SK-N-SH (cell line): ENCODE measurements around the gene TUFM. TPM values are rescaled to one million over a fixed set of nuclear protein-coding genes. Genes with fewer than 3 reads are reported as not detected.

Source experiments
- CTCF ChIA-PET: fragments of 300-600, 350-600 bp; formaldehyde crosslinking; extraction: SDS; loops from one replicate; lab custom pipeline; 2021; lab: Yijun Ruan, JAX
- POLR2A ChIA-PET: fragments of 350-600 bp; sonication (Branson Sonifier 250); formaldehyde crosslinking; extraction: SDS; loops from one replicate; lab custom pipeline; 2020; ENCODE audit warnings: antibody characterized with exemption, inconsistent platforms; lab: Yijun Ruan, JAX
- DNase-seq: peaks from one replicate; pipeline ENCODE4 v3.0.0; 2012
- H2AFZ ChIP-seq: fragments of 200-600 bp; sonication (generic); 2 replicates; pipeline ENCODE4 v1.8.1; 2016; ENCODE audit warnings: antibody characterized with exemption, mild to moderate bottlenecking, low read depth
- H3F3A ChIP-seq: fragments of 200-600 bp; sonication (generic); replicated peaks from 2 replicates; pipeline ENCODE3; 2016; ENCODE audit warnings: antibody characterized with exemption, mild to moderate bottlenecking; ENCODE audit not compliant: insufficient read depth
- H3K27ac ChIP-seq, 2 experiments: fragments of 200-500 bp in 1 of 2; fragments of 200-600 bp in 1 of 2; sonication (Bioruptor generic) in 1 of 2; sonication (generic), shearing (Covaris generic) in 1 of 2; 2 replicates each; pipeline versions ENCODE4 v1.5.1 to v1.6.1; 2014 to 2016; ENCODE audit warnings: low read depth in 2 of 2, inconsistent platforms in 1 of 2, low read length in 1 of 2, mild to moderate bottlenecking in 1 of 2, mixed read lengths in 1 of 2
- H3K27me3 ChIP-seq: fragments of 200-600 bp; sonication (generic), shearing (Covaris generic); 2 replicates; pipeline ENCODE4 v1.6.1; 2016; ENCODE audit warnings: mixed run types; ENCODE audit not compliant: insufficient read depth
- H3K36me3 ChIP-seq, 2 experiments: fragments of 200-500 bp in 1 of 2; fragments of 200-600 bp in 1 of 2; sonication (Bioruptor generic) in 1 of 2; sonication (generic) in 1 of 2; replicated peaks in 1 of 2; 2 replicates each; pipeline versions ENCODE3 to v1.5.1; 2014 to 2016; ENCODE audit warnings: low read length in 1 of 2, mild to moderate bottlenecking in 1 of 2; ENCODE audit not compliant: insufficient read depth in 2 of 2, control insufficient read depth in 1 of 2
- H3K4me1 ChIP-seq, 2 experiments: fragments of 200-500 bp in 1 of 2; fragments of 200-600 bp in 1 of 2; sonication (Bioruptor generic) in 1 of 2; sonication (generic), shearing (Covaris generic) in 1 of 2; 2 replicates each; pipeline versions ENCODE4 v1.5.1 to v1.6.1; 2014 to 2016; ENCODE audit warnings: low read depth in 1 of 2, low read length in 1 of 2, mixed run types in 1 of 2; ENCODE audit not compliant: insufficient read depth in 2 of 2, control insufficient read depth in 1 of 2
- H3K4me2 ChIP-seq: fragments of 200-600 bp; sonication (generic), shearing (Covaris generic); 2 replicates; pipeline ENCODE4 v1.6.1; 2017; ENCODE audit warnings: mixed run types
- H3K4me3 ChIP-seq, 2 experiments: fragments of 200-500 bp in 1 of 2; fragments of 200-600 bp in 1 of 2; sonication (Bioruptor generic) in 1 of 2; sonication (generic), shearing (Covaris generic) in 1 of 2; 2 replicates each; pipeline versions ENCODE4 v1.5.1 to v1.8.1; 2014 to 2016; ENCODE audit warnings: low read depth in 2 of 2, inconsistent platforms in 1 of 2, low read length in 1 of 2, mild to moderate bottlenecking in 1 of 2, mixed read lengths in 1 of 2, moderate library complexity in 1 of 2
- H3K79me2 ChIP-seq: fragments of 200-600 bp; sonication (generic); 2 replicates; pipeline ENCODE4 v1.8.1; 2017; ENCODE audit warnings: mild to moderate bottlenecking; ENCODE audit not compliant: insufficient read depth
- H3K9ac ChIP-seq: fragments of 200-600 bp; sonication (generic); 2 replicates; pipeline ENCODE4 v1.6.1; 2017; ENCODE audit warnings: mixed run types
- H3K9me2 ChIP-seq: fragments of 200-600 bp; sonication (generic); 2 replicates; pipeline ENCODE4 v1.6.1; 2017; ENCODE audit warnings: mixed run types
- H3K9me3 ChIP-seq: fragments of 200-600 bp; sonication (generic); 2 replicates; pipeline ENCODE4 v1.6.1; 2017; ENCODE audit warnings: mixed run types, mild to moderate bottlenecking, moderate library complexity
- H4K20me1 ChIP-seq: fragments of 200-600 bp; sonication (generic); 2 replicates; pipeline ENCODE4 v1.6.1; 2017; ENCODE audit warnings: mild to moderate bottlenecking, mixed run types; ENCODE audit not compliant: insufficient read depth
- CHD2 ChIP-seq: fragments of 150-350 bp; IDR thresholded peaks from 2 replicates; pipeline ENCODE4 v1.6.1; 2018; ENCODE audit warnings: low read length; ENCODE audit not compliant: partially characterized antibody
- ELF1 ChIP-seq: IDR thresholded peaks from 2 replicates; pipeline ENCODE4 v1.4.0; 2012
- EP300 ChIP-seq, 2 experiments: IDR thresholded peaks; 2 replicates each; pipeline versions ENCODE4 v1.4.0 to v1.6.1; 2012; ENCODE audit warnings: borderline replicate concordance in 1 of 2, low read depth in 1 of 2, low read length in 1 of 2
- FOSL2 ChIP-seq: IDR thresholded peaks from 2 replicates; pipeline ENCODE4 v1.4.0; 2012; ENCODE audit warnings: low read depth, mild to moderate bottlenecking, moderate library complexity, borderline replicate concordance
- FOXM1 ChIP-seq: IDR thresholded peaks from 2 replicates; pipeline ENCODE4 v1.4.0; 2012; ENCODE audit warnings: low read depth, mild to moderate bottlenecking
- GABPA ChIP-seq: IDR thresholded peaks from 2 replicates; pipeline ENCODE4 v1.4.0; 2012; ENCODE audit warnings: low read depth, mild to moderate bottlenecking
- GATA2 ChIP-seq: sonication (generic); formaldehyde crosslinking; IDR thresholded peaks from 2 replicates; pipeline ENCODE4 v1.5.0; 2020; ENCODE audit warnings: mild to moderate bottlenecking, missing genetic modification reagents
- JUND ChIP-seq: IDR thresholded peaks from 2 replicates; pipeline ENCODE4 v1.4.0; 2012
- MEF2A ChIP-seq: IDR thresholded peaks from 2 replicates; pipeline ENCODE4 v1.4.0; 2012; ENCODE audit warnings: low read depth, borderline replicate concordance
- NFIC ChIP-seq: IDR thresholded peaks from 2 replicates; pipeline ENCODE4 v1.4.0; 2012; ENCODE audit warnings: borderline replicate concordance
- POLR2AphosphoS5 ChIP-seq: IDR thresholded peaks from 2 replicates; pipeline ENCODE4 v1.6.1; 2012; ENCODE audit warnings: low read depth, low read length
- RAD21 ChIP-seq: IDR thresholded peaks from 2 replicates; pipeline ENCODE4 v1.6.1; 2012; ENCODE audit warnings: mild to moderate bottlenecking, low read length
- RCOR1 ChIP-seq: fragments of 150-350 bp; IDR thresholded peaks from 2 replicates; pipeline ENCODE4 v1.6.1; 2017; ENCODE audit warnings: antibody characterized with exemption, low read length
- RFX5 ChIP-seq: IDR thresholded peaks from 2 replicates; pipeline ENCODE4 v1.6.1; 2012; ENCODE audit warnings: mild to moderate bottlenecking, improper control_type of control experiment, low read length
- RXRA ChIP-seq: IDR thresholded peaks from 2 replicates; pipeline ENCODE4 v1.4.0; 2012; ENCODE audit warnings: low read depth, mild to moderate bottlenecking, borderline replicate concordance
- SIN3A ChIP-seq: IDR thresholded peaks from 2 replicates; pipeline ENCODE4 v1.6.1; 2012; ENCODE audit warnings: low read depth, mild to moderate bottlenecking, low read length, moderate library complexity, borderline replicate concordance
- TCF12 ChIP-seq: IDR thresholded peaks from 2 replicates; pipeline ENCODE4 v1.4.0; 2012
- TEAD4 ChIP-seq: IDR thresholded peaks from 2 replicates; pipeline ENCODE4 v1.4.0; 2012; ENCODE audit warnings: mild to moderate bottlenecking, borderline replicate concordance; ENCODE audit not compliant: insufficient read depth
- YY1 ChIP-seq: IDR thresholded peaks from 2 replicates; pipeline ENCODE4 v1.4.0; 2012; ENCODE audit warnings: low read depth, mild to moderate bottlenecking
- WGBS: methylation state at CpG from one replicate; pipeline ENCODE4 v1.1.6; 2017; ENCODE audit warnings: low lambda C conversion rate; 5-methylcytosine and 5-hydroxymethylcytosine counted together
- polyA plus RNA-seq, 3 experiments: library from polyadenylated mRNA; depleted of rRNA; stranded (reverse); fragments of >200 nt; gene quantifications; 2 replicates each; pipeline ENCODE4 v1.2.3, GENCODE V29; 2012
- TF ChIP-seq, protein P1 (sequence below): IDR thresholded peaks from 2 replicates; pipeline ENCODE4 v1.6.1; 2012; ENCODE audit warnings: mild to moderate bottlenecking, low read depth, low read length, moderate library complexity
- TF ChIP-seq, protein P2 (sequence below): IDR thresholded peaks from 2 replicates; pipeline ENCODE4 v1.4.0; 2012; ENCODE audit warnings: low read depth, borderline replicate concordance
- TF ChIP-seq, protein P3 (sequence below): IDR thresholded peaks from 2 replicates; pipeline ENCODE4 v1.4.0; 2012; ENCODE audit warnings: low read depth
- TF ChIP-seq, protein P4 (sequence below): fragments of 150-350 bp; IDR thresholded peaks from 2 replicates; pipeline ENCODE4 v1.6.1; 2017; ENCODE audit warnings: antibody characterized with exemption, low read length, low read depth, borderline replicate concordance
- TF ChIP-seq, protein P5 (sequence below): IDR thresholded peaks from 2 replicates; pipeline ENCODE4 v1.4.0; 2012; ENCODE audit warnings: low read depth, borderline replicate concordance

TUFM gene
- 300 and 358 TPM in 2 replicates for polyA plus RNA-seq (2012; rRNA removed)
- polyA plus RNA-seq (2012; cell fraction: cytosol; rRNA removed), result 181 and 259 TPM in 2 replicates
- polyA plus RNA-seq (2012; cell fraction: nucleus; rRNA removed), result 588 and 631 TPM in 2 replicates

DNA sequence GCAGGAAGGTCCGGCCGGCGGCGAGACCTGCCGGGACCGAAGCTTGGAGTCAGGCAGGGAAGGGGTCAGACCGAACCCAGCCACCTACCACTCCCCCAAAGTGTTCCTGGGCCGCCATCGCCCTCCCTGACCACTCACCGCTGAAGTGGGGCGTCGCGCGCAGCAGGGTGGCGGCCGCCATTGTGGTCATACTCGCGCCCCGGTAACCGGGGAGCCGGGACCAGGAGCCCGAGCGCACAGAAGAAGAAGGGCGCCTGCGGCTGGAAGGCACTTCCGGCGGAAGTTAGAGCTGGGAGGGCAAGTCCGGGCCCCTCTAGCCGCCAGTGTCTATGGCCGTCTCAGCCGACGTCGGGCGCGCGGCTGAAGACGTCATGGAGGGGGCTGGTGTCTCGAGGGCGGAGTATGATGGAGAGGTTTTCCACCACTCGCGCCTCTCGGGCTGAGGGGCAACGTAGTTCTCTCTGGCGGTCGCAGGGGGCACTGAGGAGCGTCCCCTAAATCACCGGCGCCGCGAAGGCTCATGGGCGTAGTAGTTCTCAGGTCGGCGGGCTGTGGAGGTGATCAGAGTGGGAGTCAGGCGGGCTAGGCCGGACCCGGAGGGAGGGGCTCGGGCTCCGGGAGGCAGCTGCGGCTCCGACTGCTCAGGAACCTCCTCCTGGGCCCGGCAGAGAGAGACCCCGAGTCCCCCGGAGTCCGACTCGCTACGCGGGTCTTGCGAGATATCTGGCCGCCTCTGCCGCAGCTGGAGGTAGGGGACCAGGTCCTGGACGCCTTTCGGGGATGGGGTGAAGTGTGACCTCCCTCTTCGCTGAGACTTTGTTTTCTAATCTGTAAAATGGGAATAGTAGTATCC is at the start of gene TUFM:
Gene TUFM (minus strand): TSS at position 269 of the 853 bp plus-strand sequence. CDS start 79 bp downstream, at position 190.
- Histone ChIP-seq H3K4me2 (peak within 1 kb of the TSS; percentile 95), H4K20me1 (no peaks in the 10 kb centered on the region), H3K27me3 (no peaks in the 10 kb centered on the region), H3K4me3 (peak within 1 kb of the TSS; percentile 91 to 94), H2AFZ (peak within 1 kb of the TSS; percentile 86), H3F3A (peaks cover 18% of the 10 kb centered on the region), H3K27ac (peak within 1 kb of the TSS; percentile 63 to 80), H3K36me3 (peaks cover 21 to 26% of the 10 kb centered on the region in 2 experiments), H3K79me2 (peaks cover 72% of the 10 kb centered on the region), H3K4me1 (peaks cover 7 to 14% of the 10 kb centered on the region in 2 experiments; a peak in 1 of 4 replicates), H3K9ac (peak within 1 kb of the TSS; percentile 95), H3K9me2 (no peaks in the 10 kb centered on the region), H3K9me3 (no peaks in the 10 kb centered on the region)
- DNase-seq, result peak; percentile 97
- WGBS, result 2% methylated on average over 32 of the region's 73 CpGs
- POLR2A ChIA-PET, result interaction anchor here (0.9 to 4.0 kb wide), 9 partner anchors 9 to 104 kb away, joined by 3 to 57 read pairs (median 6); partner anchors contain the start of genes ATXN2L, NFATC2IP and SH2B1
- CTCF ChIA-PET, result interaction anchor here (0.7 to 3.0 kb wide), 12 partner anchors 8 to 118 kb away, joined by 3 to 35 read pairs (median 5); partner anchors contain the start of genes ATXN2L and SH2B1
- TF ChIP-seq RFX5 (peak; percentile 42; the same call in 1 of the 2 replicates), GATA2 (CRISPR knock-in tag) (no peak), YY1 (peak; percentile 88), RCOR1 (no peak; the same call in none of the 2 replicates), FOSL2 (no peak), RXRA (no peak), TEAD4 (no peak), FOXM1 (no peak), SIN3A (peak; percentile 82; the same call in 1 of the 2 replicates), EP300 (IDR thresholded peaks at IDR 0.05; ENCODE audit: borderline replicate concordance in 1 of 2, low read depth in 1 of 2, low read length in 1 of 2) (peak in 1 of 2 experiments; percentile 33; a peak in 2 of 4 replicates), ELF1 (peak; percentile 86), GABPA (peak; percentile 98), JUND (no peak), CHD2 (peak; percentile 77), MEF2A (no peak), TCF12 (peak; percentile 39; the same call in 1 of the 2 replicates), POLR2AphosphoS5 (peak; percentile 88), RAD21 (peak; percentile 37), NFIC (no peak)
- TF ChIP-seq, protein P1, sequence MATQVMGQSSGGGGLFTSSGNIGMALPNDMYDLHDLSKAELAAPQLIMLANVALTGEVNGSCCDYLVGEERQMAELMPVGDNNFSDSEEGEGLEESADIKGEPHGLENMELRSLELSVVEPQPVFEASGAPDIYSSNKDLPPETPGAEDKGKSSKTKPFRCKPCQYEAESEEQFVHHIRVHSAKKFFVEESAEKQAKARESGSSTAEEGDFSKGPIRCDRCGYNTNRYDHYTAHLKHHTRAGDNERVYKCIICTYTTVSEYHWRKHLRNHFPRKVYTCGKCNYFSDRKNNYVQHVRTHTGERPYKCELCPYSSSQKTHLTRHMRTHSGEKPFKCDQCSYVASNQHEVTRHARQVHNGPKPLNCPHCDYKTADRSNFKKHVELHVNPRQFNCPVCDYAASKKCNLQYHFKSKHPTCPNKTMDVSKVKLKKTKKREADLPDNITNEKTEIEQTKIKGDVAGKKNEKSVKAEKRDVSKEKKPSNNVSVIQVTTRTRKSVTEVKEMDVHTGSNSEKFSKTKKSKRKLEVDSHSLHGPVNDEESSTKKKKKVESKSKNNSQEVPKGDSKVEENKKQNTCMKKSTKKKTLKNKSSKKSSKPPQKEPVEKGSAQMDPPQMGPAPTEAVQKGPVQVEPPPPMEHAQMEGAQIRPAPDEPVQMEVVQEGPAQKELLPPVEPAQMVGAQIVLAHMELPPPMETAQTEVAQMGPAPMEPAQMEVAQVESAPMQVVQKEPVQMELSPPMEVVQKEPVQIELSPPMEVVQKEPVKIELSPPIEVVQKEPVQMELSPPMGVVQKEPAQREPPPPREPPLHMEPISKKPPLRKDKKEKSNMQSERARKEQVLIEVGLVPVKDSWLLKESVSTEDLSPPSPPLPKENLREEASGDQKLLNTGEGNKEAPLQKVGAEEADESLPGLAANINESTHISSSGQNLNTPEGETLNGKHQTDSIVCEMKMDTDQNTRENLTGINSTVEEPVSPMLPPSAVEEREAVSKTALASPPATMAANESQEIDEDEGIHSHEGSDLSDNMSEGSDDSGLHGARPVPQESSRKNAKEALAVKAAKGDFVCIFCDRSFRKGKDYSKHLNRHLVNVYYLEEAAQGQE, result peak; percentile 20; the same call in 1 of the 2 replicates
- TF ChIP-seq, protein P2, sequence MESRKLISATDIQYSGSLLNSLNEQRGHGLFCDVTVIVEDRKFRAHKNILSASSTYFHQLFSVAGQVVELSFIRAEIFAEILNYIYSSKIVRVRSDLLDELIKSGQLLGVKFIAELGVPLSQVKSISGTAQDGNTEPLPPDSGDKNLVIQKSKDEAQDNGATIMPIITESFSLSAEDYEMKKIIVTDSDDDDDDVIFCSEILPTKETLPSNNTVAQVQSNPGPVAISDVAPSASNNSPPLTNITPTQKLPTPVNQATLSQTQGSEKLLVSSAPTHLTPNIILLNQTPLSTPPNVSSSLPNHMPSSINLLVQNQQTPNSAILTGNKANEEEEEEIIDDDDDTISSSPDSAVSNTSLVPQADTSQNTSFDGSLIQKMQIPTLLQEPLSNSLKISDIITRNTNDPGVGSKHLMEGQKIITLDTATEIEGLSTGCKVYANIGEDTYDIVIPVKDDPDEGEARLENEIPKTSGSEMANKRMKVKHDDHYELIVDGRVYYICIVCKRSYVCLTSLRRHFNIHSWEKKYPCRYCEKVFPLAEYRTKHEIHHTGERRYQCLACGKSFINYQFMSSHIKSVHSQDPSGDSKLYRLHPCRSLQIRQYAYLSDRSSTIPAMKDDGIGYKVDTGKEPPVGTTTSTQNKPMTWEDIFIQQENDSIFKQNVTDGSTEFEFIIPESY, result no peak
- TF ChIP-seq, protein P3, sequence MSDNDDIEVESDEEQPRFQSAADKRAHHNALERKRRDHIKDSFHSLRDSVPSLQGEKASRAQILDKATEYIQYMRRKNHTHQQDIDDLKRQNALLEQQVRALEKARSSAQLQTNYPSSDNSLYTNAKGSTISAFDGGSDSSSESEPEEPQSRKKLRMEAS, result peak; percentile 82
- TF ChIP-seq, protein P4, sequence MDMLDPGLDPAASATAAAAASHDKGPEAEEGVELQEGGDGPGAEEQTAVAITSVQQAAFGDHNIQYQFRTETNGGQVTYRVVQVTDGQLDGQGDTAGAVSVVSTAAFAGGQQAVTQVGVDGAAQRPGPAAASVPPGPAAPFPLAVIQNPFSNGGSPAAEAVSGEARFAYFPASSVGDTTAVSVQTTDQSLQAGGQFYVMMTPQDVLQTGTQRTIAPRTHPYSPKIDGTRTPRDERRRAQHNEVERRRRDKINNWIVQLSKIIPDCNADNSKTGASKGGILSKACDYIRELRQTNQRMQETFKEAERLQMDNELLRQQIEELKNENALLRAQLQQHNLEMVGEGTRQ, result no peak
- TF ChIP-seq, protein P5, sequence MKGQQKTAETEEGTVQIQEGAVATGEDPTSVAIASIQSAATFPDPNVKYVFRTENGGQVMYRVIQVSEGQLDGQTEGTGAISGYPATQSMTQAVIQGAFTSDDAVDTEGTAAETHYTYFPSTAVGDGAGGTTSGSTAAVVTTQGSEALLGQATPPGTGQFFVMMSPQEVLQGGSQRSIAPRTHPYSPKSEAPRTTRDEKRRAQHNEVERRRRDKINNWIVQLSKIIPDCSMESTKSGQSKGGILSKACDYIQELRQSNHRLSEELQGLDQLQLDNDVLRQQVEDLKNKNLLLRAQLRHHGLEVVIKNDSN, result 0 out of 2 replicates have a peak, but pooled peaks have one; percentile 4
